ENCODE measurements around the gene NFE2L1. TPM values are rescaled to one million over a fixed set of nuclear protein-coding genes. Genes with fewer than 3 reads are reported as not detected.
"Not testable (repeated sequence)": the region's sequence is repeated elsewhere in the genome, so short reads cannot be mapped to it uniquely, and the experiment has no call there.

Gene NFE2L1
- total RNA-seq, 1 experiment from 2014 or later, result 21.3 TPM

DNA sequence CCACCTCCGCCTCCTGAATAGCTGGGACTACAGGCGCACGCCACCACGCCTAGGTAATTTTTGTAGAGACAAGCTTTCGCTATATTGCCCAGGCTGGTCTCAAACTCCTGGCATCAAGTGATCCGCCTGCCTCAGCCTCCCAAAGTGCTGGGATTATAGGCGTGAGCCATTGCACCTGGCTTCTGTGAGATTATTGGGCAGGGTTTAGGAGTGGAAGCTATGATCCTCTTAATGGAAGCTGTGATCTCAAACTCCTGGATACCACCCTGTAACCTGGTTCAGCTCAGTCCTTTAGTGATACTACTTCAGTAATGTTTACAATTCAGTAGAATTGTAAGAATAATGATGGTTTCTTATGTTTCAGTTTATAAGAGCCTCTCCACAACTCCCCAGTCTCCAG lies 14.1 kb downstream of the NFE2L1 start:
- no peak for DNase-seq (ENCODE audit: low spot score)
- in situ Hi-C loops (cut with HindIII; ENCODE audit: low sequenced_read_pairs), result no loop called here

DNA sequence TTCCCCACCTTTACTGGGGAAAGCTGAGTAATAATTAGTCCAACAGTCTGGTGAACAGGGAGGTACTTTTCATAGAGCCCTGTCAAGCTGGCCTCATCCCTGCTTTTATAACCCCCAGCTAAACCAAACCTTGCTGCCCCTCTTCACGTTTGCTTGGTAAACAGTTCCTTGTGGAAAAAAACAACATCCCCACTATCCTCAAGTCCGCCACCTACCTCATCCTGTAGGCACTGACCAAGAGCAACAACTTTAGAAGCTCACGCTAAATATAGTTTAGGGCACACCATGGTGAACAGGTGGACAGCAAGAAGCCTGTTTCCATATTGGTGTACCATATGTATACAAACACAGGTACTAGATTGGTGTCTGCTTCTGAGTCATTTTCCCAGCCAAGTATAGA lies 16.5 kb downstream of the NFE2L1 start:
- no peak for DNase-seq (ENCODE audit: low spot score)
- in situ Hi-C loops (cut with HindIII; ENCODE audit: low sequenced_read_pairs), result no loop called here

DNA sequence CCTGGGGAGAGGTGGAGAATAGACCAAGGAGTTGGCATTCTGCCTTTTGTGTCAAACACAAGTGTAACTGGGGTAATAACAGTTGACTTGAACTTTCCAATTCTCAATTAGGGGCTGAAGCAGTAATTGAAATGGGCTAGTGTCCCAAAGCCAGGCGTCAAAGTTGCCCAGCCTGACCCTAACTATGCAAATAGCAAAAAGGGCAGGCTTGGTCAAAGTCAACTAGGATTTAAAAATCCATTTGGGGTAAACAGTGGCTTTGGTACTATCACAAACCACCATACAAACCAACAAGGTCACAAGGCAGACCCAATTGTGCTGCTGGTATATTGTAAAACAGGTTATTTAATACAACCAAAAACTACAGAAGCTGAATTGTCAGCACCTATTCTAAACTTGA lies 18.0 kb downstream of the NFE2L1 start:
- in situ Hi-C loops (cut with HindIII; ENCODE audit: low sequenced_read_pairs), result no loop called here
- DNase-seq (ENCODE audit: low spot score), result no peak

GRCh38 chr17:48066656-48067055 lies 18.5 kb downstream of the NFE2L1 start:
- in situ Hi-C loops (cut with HindIII; ENCODE audit: low sequenced_read_pairs), result no loop called here
- DNase-seq (ENCODE audit: low spot score), result no peak

DNA sequence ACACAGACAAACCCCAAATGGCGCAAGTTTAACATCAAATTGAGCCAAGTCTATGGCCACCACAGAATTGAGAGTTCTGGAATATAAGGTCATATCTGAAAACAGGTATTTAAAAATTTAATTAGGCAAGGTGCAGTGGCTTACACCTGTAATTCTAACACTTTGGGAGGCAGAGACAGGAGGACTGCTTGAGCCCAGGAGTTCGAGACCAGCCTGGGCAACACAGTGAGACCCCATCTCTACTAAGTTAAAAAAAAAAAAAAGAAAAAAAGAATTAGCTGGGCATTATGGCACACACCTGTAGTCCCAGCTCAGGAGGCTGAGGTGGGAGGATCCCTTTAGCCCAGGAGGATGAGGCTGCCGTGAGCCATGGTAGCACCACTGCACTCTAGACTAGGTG lies 19.1 kb downstream of the NFE2L1 start:
- DNase-seq (ENCODE audit: low spot score), result no peak
- in situ Hi-C loops (cut with HindIII; ENCODE audit: low sequenced_read_pairs), result no loop called here

- in situ Hi-C loops (cut with HindIII; ENCODE audit: low sequenced_read_pairs); DNase-seq (ENCODE audit: low spot score): not testable (repeated sequence)
Measured at GRCh38 chr17:48067808-48068207, 19.6 kb downstream of the NFE2L1 start.

- in situ Hi-C loops (cut with HindIII; ENCODE audit: low sequenced_read_pairs), result no loop called here
Measured at GRCh38 chr17:48068491-48068961, 20.4 kb downstream of the NFE2L1 start.

DNA sequence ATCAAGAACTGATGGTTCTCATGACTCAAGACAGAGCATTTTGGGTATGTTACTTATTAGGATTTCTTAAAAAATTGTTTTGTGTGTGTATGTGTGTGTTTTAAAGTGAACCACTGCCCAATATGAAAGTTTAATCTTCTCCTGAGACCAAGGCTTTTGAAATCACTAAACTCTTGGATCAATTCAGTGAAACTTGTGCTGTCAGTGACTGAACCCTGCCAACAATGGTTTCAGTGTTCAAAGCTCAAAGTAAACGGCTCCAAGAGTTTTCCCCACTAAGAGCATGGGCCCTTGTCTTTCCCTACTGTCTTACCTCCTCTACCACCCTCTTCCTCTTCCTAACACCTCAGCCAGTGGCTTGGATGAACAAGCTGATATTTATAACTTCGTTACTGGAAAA lies 22.0 kb downstream of the NFE2L1 start:
- in situ Hi-C loops (cut with HindIII; ENCODE audit: low sequenced_read_pairs), result no loop called here
- no peak for DNase-seq (ENCODE audit: low spot score)

More at GRCh38 chr17:48068491-48068961, 20.4 kb downstream of the NFE2L1 start:
- DNase-seq (ENCODE audit: low spot score), result no peak

DNA sequence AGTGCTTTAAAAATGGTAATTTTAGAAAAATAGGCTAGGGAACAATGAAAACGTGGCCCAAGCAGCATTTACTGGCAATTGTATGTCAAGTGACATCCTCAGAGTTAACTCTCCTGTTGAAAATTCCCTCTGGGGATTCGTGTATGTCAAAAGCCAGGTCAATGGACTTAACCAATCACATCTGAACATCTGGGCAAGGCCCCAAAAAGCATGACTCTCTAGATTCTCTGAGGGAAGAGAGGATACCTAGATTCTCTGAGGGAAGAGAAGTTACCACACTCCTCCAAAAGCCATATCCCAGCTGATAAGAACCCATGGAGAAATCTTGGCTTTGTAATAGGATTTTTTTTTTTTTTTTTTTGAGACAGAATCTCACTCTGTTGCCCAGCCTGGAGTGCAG lies 23.5 kb downstream of the NFE2L1 start:
- in situ Hi-C loops (cut with HindIII; ENCODE audit: low sequenced_read_pairs), result no loop called here
- DNase-seq (ENCODE audit: low spot score), result no peak

- in situ Hi-C loops (cut with HindIII; ENCODE audit: low sequenced_read_pairs); DNase-seq (ENCODE audit: low spot score): not testable (repeated sequence)
Measured at GRCh38 chr17:48072811-48073210, 24.7 kb downstream of the NFE2L1 start.

- DNase-seq (ENCODE audit: low spot score); in situ Hi-C loops (cut with HindIII; ENCODE audit: low sequenced_read_pairs): not testable (repeated sequence)
Measured at GRCh38 chr17:48073566-48074094, 25.5 kb downstream of the NFE2L1 start.

- peak; percentile 82 for DNase-seq (ENCODE audit: low spot score)
- in situ Hi-C loops (cut with HindIII; ENCODE audit: low sequenced_read_pairs), result no loop called here
Measured at GRCh38 chr17:48074322-48075081, 26.3 kb downstream of the NFE2L1 start.

DNA sequence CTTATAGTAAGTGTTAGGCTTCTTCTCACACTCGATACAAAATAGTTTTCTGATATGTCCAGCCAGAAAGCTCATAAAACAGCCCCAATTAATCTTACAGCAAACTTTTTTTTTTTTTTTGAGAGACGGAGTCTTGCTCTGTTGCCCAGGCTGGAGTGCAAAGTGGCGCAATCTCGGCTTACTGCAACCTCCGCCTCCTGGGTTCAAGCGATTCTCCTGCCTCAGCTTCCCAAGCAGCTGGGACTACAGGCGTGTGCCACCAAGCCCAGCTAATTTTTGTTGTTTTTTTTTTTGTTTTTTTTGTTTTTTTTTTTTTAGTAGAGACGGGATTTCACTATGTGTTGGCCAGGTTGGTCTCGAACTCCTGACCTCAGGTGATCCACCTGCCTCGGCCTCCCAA lies 29.0 kb downstream of the NFE2L1 start:
- DNase-seq (ENCODE audit: low spot score); in situ Hi-C loops (cut with HindIII; ENCODE audit: low sequenced_read_pairs): not testable (repeated sequence)

GRCh38 chr17:48081858-48082257 lies 33.7 kb downstream of the NFE2L1 start:
- in situ Hi-C loops (cut with HindIII; ENCODE audit: low sequenced_read_pairs), result loop anchor here (10.0 kb wide), 1 partner anchor 283 kb away; no protein-coding TSS in a partner anchor

GRCh38 chr17:48084932-48085331 lies 36.8 kb downstream of the NFE2L1 start:
- in situ Hi-C loops (cut with HindIII; ENCODE audit: low sequenced_read_pairs), result loop anchor here (10.0 kb wide), 1 partner anchor 280 kb away; no protein-coding TSS in a partner anchor
- DNase-seq (ENCODE audit: low spot score), result no peak

More at GRCh38 chr17:48081858-48082257, 33.7 kb downstream of the NFE2L1 start:
- DNase-seq (ENCODE audit: low spot score), result no peak

- no peak for DNase-seq (ENCODE audit: low spot score)
- in situ Hi-C loops (cut with HindIII; ENCODE audit: low sequenced_read_pairs), result no loop called here
Measured at GRCh38 chr17:48093341-48094045, 45.3 kb downstream of the NFE2L1 start.

DNA sequence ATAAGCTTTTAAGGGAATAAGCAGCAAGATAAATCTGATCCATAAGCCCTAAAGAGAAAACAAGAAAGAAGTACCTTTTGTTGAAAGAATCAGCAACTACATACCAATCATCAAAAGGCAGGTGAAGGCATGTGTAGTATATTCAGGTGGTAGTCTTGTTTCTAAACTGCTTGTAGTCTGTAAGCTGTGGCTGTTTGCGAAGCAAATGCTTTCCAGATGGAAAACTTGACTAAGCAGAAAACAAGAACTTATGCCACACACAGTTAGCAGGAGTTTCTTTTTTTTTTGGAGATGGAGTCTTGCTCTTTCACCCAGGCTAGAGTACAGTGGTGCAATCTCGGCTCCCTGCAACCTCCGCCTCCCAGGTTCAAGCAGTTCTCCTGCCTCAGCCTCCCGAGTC lies 47.5 kb downstream of the NFE2L1 start:
- DNase-seq (ENCODE audit: low spot score), result no peak
- in situ Hi-C loops (cut with HindIII; ENCODE audit: low sequenced_read_pairs), result loop anchor here (5.0 kb wide), 1 partner anchor 63 kb away; no protein-coding TSS in a partner anchor

- DNase-seq (ENCODE audit: low spot score), result no peak
- in situ Hi-C loops (cut with HindIII; ENCODE audit: low sequenced_read_pairs), result no loop called here
Measured at GRCh38 chr17:48100160-48100559, 52.0 kb downstream of the NFE2L1 start.

DNA sequence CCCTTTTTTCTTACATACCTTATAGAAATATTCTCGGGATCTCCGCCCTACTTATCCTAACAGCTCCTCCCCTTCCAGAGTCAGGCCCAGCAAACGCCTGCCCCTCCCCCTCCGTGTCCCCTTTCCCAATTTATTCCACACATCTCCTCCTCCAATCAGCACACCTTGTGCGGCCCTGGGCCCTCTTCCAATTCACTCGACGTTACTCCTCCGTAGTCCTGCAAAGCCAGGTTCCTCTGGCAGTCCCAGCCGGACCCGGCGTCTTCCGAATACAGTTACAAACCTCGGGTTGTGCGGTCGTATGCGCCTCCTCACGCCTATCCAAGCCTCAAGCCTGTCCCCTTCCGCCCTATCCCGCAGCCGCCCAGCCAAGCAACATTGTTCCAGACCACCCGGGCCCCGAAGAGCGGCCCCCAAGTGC lies 52.4 kb downstream of the NFE2L1 start:
- DNase-seq (ENCODE audit: low spot score), result peak; percentile 72

More for the DNA sequence above, 52.4 kb downstream of the NFE2L1 start:
- in situ Hi-C loops (cut with HindIII; ENCODE audit: low sequenced_read_pairs), result no loop called here

Measured in G401 (cell line).